Epidermal melanocyte (primary cell): ENCODE measurements around the gene RNF148.

ENCODE experiments used
- DNase-seq: peaks from one replicate; pipeline ENCODE4 v3.0.0; 2011; ENCODE audit warnings: low spot score; ENCODE audit not compliant: insufficient read length

RNF148 gene, protein sequence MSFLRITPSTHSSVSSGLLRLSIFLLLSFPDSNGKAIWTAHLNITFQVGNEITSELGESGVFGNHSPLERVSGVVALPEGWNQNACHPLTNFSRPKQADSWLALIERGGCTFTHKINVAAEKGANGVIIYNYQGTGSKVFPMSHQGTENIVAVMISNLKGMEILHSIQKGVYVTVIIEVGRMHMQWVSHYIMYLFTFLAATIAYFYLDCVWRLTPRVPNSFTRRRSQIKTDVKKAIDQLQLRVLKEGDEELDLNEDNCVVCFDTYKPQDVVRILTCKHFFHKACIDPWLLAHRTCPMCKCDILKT

GRCh38 chr7:122702872-122703510 lies at the start of gene RNF148:
Gene RNF148 (minus strand): TSS chr7:122702922. CDS start chr7:122702750, 172 bp downstream.
- DNase-seq = no peak

- no peak for DNase-seq
Measured at GRCh38 chr7:122750389-122750788, 47.7 kb upstream of the RNF148 start.

GRCh38 chr7:122748195-122748594 lies 45.5 kb upstream of the RNF148 start:
- no peak for DNase-seq

GRCh38 chr7:122746948-122747347 lies 44.2 kb upstream of the RNF148 start:
- no peak for DNase-seq

- no peak for DNase-seq
Measured at GRCh38 chr7:122743211-122743610, 40.5 kb upstream of the RNF148 start.

DNA sequence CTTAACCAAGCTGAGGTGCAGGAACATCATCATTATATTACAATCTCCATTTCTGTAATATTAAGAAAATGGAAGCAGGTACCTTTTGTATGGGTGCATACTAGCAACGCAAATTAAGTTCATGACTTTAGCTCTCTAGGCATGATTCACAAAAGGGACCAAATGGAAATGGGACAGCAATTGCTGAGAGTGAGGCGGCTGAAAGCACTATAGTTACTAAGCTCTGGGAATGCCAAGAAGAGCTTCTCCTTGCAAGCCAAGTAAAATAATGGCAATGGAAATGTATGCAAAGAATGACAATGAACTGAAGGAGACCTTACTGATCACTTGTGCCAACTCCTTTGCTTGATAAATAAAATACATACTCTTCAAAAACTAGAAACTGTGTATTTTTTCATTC lies 36.2 kb upstream of the RNF148 start:
- no peak for DNase-seq

- no peak for DNase-seq
Measured at GRCh38 chr7:122736183-122736582, 33.5 kb upstream of the RNF148 start.

DNA sequence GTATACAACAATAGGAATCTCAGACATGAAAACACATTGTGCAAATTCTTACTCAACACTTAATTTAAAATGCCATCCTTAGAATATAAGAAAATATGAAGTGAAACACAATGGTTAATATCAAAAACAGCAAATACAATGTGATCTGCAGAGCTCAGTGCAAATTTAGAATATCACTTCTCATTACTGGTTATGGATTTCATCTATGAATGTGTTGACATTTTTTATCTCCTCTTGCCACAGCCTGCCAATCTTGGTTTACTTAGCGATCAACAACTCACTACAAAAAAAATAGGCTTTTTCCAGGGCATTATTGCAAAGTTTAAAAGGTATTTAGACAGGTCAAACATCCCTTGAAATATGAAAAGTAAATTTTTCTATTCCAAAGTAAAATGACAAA lies 25.0 kb upstream of the RNF148 start:
- no peak for DNase-seq

DNA sequence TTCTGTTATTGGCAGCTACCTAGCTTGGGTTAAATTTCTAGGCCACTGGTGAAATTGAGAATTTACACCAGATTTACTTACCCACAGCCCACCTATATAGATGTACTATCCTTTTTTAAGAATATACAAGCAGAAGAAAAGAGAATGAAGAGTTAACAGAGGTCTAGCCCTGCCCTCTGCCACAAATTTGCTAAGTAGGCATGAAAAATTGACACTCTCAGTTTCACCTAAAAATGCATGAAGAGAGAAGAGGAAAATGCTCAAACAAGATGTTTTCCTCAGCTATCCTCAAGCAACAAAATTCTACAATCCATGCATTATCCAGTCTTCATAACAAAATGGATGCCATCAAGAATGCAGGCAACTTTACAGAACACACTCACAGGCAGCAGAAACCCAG lies 24.6 kb upstream of the RNF148 start:
- DNase-seq = no peak

- DNase-seq = no peak
Measured at GRCh38 chr7:122726881-122727280, 24.2 kb upstream of the RNF148 start.

DNA sequence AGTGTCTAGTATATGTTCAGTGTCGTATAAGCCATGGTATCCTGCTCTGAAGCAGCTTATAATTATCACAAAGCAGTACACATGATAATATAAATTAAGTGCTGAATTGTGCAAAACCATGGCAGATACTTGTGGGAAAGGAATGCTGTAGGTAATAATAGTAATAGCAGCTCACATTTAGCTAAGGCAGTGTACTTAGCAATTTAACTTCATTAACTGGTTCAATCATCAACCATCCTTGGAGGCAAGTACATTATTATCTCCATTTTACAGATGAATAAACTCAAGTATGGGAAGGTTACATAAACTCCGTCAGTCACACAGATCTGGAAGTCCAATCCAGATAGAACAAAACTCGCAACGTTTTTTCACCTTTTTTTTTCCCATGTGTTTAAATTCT lies 21.6 kb upstream of the RNF148 start:
- no peak for DNase-seq

DNA sequence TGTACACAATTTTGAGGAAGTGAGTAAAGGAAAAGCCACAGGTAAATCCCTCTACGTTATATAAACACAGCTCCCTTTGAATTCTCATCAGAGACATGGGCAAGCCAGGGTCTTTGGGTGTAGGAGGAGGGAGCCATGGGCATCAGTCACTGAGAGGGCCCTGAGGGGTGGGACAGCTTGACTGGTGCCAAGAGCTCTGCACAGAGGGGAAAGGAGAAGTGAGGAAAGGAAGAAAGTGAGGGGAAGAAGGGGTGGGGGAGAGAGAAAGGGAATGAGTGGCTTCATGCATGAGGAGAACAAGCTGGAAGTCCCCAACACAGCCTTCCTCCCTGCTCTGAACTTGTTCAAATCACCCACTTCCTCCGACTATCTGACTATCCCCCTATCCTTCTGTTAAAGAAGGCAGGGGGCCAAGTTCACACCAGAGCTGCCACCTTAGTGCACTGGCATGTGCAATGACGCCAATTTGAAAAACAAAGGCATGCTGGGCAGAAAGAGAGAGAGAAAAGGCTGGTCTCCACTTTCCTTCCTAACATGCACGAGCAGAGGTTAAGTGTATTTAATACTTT lies 16.4 kb upstream of the RNF148 start:
- no peak for DNase-seq

DNA sequence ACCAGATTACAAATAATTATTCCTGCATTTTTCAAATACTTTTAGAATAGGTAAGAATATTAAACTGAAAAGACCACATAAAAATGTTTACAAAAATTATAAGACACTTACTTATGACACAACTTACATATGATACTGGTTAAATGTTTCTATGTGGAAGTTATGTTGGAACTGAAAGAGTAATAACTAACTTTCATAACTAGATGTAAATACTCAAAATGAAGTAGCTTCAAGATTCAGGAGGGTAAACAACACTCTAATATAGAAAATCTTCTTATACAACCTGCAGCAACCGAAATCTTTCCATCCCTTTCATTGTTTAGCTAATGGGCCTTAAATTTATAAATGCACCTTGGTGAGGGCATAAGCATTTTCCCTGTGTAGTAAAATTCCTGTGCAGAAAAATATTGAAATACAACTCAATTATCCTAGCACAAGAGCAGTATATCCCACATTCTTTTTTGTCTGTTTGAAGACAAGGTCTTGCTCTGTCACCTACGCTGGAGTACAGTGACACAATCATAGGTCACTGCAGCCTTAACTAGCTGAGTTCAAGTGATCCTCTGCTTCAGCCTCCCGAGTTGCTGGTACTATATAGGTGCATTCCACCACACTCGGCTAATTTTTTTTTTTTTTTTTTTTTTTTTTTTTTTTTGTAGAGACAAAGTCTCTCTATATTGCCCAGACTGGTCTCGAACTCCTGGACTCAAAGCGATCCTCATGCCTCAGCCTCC lies 14.8 kb upstream of the RNF148 start:
- DNase-seq = no peak

DNA sequence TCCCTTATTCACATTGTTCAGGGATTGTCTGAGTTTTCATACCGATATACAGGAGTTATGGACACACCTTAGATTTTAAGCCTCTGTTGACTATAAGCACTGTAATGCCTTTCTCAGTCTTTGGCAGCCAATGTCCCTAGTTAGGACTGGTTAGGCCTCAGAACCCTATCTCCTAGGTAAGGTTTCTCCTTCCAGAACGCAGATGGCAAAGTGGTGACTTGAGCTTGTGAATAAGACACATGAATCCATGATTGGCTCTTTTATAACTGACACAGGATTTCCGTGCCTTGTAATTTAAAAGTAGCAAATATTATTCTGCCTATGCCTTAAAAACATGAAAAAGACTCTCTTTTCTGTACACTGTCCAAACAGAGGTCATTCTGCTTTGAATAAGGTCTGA lies 12.5 kb upstream of the RNF148 start:
- DNase-seq = no peak

- no peak for DNase-seq
Measured at GRCh38 chr7:122710916-122711315, 8.2 kb upstream of the RNF148 start.

GRCh38 chr7:122709930-122710646 lies 7.4 kb upstream of the RNF148 start:
- DNase-seq = no peak

GRCh38 chr7:122706836-122707235 lies 4.1 kb upstream of the RNF148 start:
- no peak for DNase-seq

DNA sequence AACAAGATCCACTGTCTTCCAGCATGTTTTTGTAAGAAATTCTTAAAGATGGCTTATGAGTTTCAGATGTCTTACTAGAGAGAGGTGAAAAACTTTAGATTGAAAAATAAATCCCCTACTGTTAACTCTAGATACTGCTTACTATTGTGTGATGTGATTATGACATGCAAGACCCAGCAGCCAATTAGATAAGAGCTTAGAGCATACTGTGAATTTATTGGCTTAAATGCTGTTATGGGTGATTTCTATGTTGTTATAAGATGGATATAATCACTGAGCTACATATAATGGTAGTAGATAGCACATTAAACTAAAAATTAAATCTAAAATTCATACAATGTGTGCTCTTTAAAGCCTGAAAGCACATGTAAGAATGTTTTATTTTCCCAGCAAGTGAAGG lies 3.7 kb downstream of the RNF148 start, which contains the start of gene RNF133:
Gene RNF133, minus strand, starts transcription at position 101 of the 400 bp plus-strand sequence. CDS start 199 bp downstream, outside the sequence.
- DNase-seq = no peak

DNA sequence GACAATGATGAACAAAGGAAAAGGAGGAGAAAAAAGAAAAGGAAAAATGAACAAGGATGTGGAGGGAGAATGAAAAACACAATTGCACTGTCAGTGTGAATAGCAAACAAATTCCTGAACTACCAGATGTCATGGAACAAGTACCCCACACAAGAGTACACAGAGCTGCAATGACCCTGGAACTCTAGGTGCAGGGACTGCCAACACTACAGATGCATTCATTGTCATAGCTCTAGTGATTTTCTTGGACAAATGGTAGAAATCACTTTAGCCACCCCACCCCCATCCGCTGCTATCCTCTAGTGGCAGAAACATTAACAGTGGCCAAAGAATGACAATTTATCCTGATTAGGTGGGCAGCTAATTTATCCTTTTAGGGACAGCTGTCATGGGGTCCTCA lies 6.9 kb downstream of the RNF148 start:
- DNase-seq = no peak

DNA sequence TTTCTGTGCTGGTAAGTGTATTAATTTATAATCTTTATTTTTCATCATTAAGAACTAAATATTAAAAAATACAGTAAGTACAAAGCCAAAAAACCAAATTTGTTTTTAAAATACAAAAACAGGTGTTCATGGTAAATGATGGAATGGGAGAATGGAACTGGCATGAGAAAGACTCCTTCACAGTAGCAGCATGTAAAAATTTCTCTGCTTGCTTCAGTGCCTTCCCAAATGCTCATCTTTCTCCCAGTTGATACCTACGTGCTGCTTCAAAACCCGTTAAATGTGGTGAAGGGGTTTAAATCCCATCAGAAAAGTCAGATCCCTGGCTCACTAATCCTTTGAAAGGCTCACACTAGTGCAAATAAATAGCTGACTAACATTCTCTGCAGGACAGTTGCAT lies 8.0 kb downstream of the RNF148 start:
- no peak for DNase-seq

DNA sequence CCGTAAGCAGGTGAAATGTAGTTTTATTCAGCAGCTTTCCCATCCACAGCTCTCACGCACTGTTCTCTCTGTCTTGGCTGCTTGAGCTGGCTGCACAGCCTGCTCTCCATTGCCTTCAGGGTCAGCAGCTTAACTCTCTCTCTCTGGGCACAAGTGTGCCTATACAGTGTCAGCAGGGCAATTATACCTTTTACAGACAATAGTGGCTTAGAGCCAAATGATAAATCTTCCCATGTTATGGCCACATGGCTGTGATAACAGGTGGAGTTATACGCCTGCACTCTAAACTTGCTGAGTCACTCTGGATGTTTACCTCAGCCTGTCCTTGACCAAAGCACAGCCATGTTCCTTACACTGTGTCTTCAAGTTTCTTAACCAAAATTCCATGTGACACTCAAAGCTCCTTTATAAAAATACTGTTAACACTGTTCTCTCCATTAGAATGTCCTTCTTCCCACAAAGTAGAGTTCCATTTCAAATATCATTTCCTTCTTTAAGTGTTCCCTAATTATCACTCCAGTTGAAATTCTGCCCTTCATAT lies 9.9 kb downstream of the RNF148 start:
- DNase-seq = no peak
